Neural cell (in vitro differentiated cells): ENCODE measurements around the gene PHLDA1. TPM values are rescaled to one million over a fixed set of nuclear protein-coding genes. Genes with fewer than 3 reads are reported as not detected.

Experiments
- H2AFZ ChIP-seq: fragments of 200-600, 300-800 bp; sonication (generic), shearing (Covaris generic); 2 replicates; pipeline ENCODE4 v1.6.0; 2014; ENCODE audit warnings: low read depth, mild to moderate bottlenecking, antibody characterized with exemption, low read length, moderate library complexity
- H3F3A ChIP-seq: fragments of 200-600 bp; shearing (Covaris generic); 2 replicates; pipeline ENCODE4 v1.6.1; 2016; ENCODE audit warnings: mild to moderate bottlenecking, moderate library complexity, mixed read lengths, antibody characterized with exemption, low read length; ENCODE audit not compliant: insufficient read depth, poor library complexity, severe bottlenecking
- H3K27ac ChIP-seq: fragments of 200-600, 300-800 bp; sonication (generic), shearing (Covaris generic); 2 replicates; pipeline ENCODE4 v1.5.1; 2014; ENCODE audit warnings: mild to moderate bottlenecking, low read length, moderate library complexity
- H3K27me3 ChIP-seq: fragments of 300-800, 200-600 bp; sonication (generic), shearing (Covaris generic); 2 replicates; pipeline ENCODE4 v1.6.0; 2014; ENCODE audit warnings: mild to moderate bottlenecking, low read depth, low read length, moderate library complexity; ENCODE audit not compliant: insufficient read depth
- H3K36me3 ChIP-seq: fragments of 300-800, 200-600 bp; sonication (generic), shearing (Covaris generic); 2 replicates; pipeline ENCODE4 v1.5.1; 2014; ENCODE audit warnings: mild to moderate bottlenecking, antibody characterized with exemption, low read length, moderate library complexity; ENCODE audit not compliant: insufficient read depth
- H3K4me2 ChIP-seq: fragments of 300-800, 200-600 bp; sonication (generic), shearing (Covaris generic); 2 replicates; pipeline ENCODE4 v1.6.0; 2014; ENCODE audit warnings: mild to moderate bottlenecking, low read length
- H3K4me3 ChIP-seq: fragments of 300-800, 200-600 bp; sonication (generic), shearing (Covaris generic); 2 replicates; pipeline ENCODE4 v1.5.1; 2014; ENCODE audit warnings: mild to moderate bottlenecking, low read length, moderate library complexity
- H3K79me2 ChIP-seq: fragments of 200-600 bp; shearing (Covaris generic); replicated peaks from 2 replicates; pipeline ENCODE4 v1.6.0; 2014; ENCODE audit warnings: mild to moderate bottlenecking, low read length, moderate library complexity; ENCODE audit not compliant: insufficient read depth
- H3K9ac ChIP-seq: fragments of 300-800, 200-600 bp; sonication (generic), shearing (Covaris generic); 2 replicates; pipeline ENCODE4 v1.6.1; 2016; ENCODE audit warnings: mild to moderate bottlenecking, low read length, mixed read lengths
- H3K9me2 ChIP-seq: fragments of 200-600 bp; shearing (Covaris generic); 2 replicates; pipeline ENCODE4 v1.6.1; 2016; ENCODE audit warnings: mild to moderate bottlenecking, low read length, mixed read lengths; ENCODE audit not compliant: insufficient read depth
- H3K9me3 ChIP-seq: fragments of 200-600, 300-800 bp; sonication (generic), shearing (Covaris generic); 2 replicates; pipeline ENCODE4 v1.6.1; 2016; ENCODE audit warnings: mild to moderate bottlenecking, mixed run types, low read length, moderate library complexity, mixed read lengths
- H4K20me1 ChIP-seq: fragments of 200-600 bp; shearing (Covaris generic); 2 replicates; pipeline ENCODE4 v1.6.1; 2016; ENCODE audit warnings: mild to moderate bottlenecking, mixed run types; ENCODE audit not compliant: insufficient read depth
- EP300 ChIP-seq: fragments of 450-650 bp; conservative IDR thresholded peaks from 2 replicates; pipeline ENCODE4 v1.6.1; 2014; ENCODE audit warnings: antibody characterized with exemption, mild to moderate bottlenecking, moderate library complexity; ENCODE audit not compliant: poor library complexity, severe bottlenecking
- EZH2 ChIP-seq: fragments of 200-600, 300-800 bp; shearing (Covaris generic), sonication (generic); IDR thresholded peaks from 2 replicates; pipeline ENCODE4 v1.6.1; 2014; ENCODE audit warnings: antibody characterized with exemption, low read length, borderline replicate concordance, mild to moderate bottlenecking; ENCODE audit not compliant: insufficient read depth, poor library complexity, severe bottlenecking
- MXI1 ChIP-seq: fragments of 450-650 bp; conservative IDR thresholded peaks from 2 replicates; pipeline ENCODE4 v1.6.1; 2014; ENCODE audit warnings: antibody characterized with exemption, mild to moderate bottlenecking; ENCODE audit not compliant: poor library complexity, severe bottlenecking
- POLR2AphosphoS5 ChIP-seq: IDR thresholded peaks from 2 replicates; pipeline ENCODE4 v1.6.1; 2012
- RAD21 ChIP-seq: fragments of 450-650 bp; conservative IDR thresholded peaks from 2 replicates; pipeline ENCODE4 v1.6.1; 2014; ENCODE audit warnings: antibody characterized with exemption, mild to moderate bottlenecking, moderate library complexity
- SMC3 ChIP-seq: fragments of 450-650 bp; conservative IDR thresholded peaks from 2 replicates; pipeline ENCODE4 v1.6.1; 2014; ENCODE audit warnings: antibody characterized with exemption, mild to moderate bottlenecking, moderate library complexity; ENCODE audit not compliant: poor library complexity
- TAF1 ChIP-seq: IDR thresholded peaks from 2 replicates; pipeline ENCODE4 v1.6.1; 2012; ENCODE audit warnings: low read depth
- polyA plus RNA-seq: library from polyadenylated mRNA; depleted of rRNA; stranded (reverse); fragments of >200 nt; gene quantifications from 2 replicates; pipeline ENCODE4 v1.2.3, GENCODE V29; 2014
- TF ChIP-seq, protein P1 (sequence below): IDR thresholded peaks from 2 replicates; pipeline ENCODE4 v1.6.1; 2012; ENCODE audit warnings: borderline replicate concordance
- TF ChIP-seq, protein P2 (sequence below): fragments of 450-650 bp; IDR thresholded peaks from 2 replicates; pipeline ENCODE4 v1.5.1; 2014; ENCODE audit warnings: antibody characterized with exemption, mild to moderate bottlenecking, moderate library complexity; ENCODE audit not compliant: poor library complexity, severe bottlenecking

Gene PHLDA1
- polyA plus RNA-seq, 1 donor from 2014 or later = 8.5 TPM

DNA sequence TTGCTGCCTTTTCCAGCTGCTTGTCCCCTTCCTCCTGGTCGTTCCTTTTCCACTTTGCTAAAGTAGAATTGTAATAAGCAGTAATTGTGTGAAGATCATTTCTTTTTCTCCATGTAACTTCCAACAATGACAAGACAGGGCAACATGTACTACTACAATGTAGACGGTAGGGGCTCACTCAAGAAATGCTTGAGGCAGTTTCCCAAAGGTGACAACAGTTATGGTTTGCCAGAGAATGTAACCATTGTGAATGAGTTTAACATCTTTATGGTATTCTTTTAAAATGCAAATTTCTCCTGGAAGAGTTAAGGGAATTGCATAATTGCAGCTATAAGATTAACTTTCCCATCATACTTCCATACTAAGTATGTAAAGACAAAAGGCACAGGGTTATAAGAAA is 23.8 kb upstream of the PHLDA1 start:
- no peaks in the 10 kb centered on the region for H3F3A ChIP-seq
- H3K27ac ChIP-seq = no peak overlapping the region
- H3K79me2 ChIP-seq = peaks cover 15% of the 10 kb centered on the region
- no peak overlapping the region for H3K4me3 ChIP-seq
- H3K36me3 ChIP-seq = peaks cover 18% of the 10 kb centered on the region
- no peak overlapping the region for H2AFZ ChIP-seq
- no peaks in the 10 kb centered on the region for H3K9me2 ChIP-seq
- H3K4me2 ChIP-seq = no peak overlapping the region
- TF ChIP-seq, protein P1, sequence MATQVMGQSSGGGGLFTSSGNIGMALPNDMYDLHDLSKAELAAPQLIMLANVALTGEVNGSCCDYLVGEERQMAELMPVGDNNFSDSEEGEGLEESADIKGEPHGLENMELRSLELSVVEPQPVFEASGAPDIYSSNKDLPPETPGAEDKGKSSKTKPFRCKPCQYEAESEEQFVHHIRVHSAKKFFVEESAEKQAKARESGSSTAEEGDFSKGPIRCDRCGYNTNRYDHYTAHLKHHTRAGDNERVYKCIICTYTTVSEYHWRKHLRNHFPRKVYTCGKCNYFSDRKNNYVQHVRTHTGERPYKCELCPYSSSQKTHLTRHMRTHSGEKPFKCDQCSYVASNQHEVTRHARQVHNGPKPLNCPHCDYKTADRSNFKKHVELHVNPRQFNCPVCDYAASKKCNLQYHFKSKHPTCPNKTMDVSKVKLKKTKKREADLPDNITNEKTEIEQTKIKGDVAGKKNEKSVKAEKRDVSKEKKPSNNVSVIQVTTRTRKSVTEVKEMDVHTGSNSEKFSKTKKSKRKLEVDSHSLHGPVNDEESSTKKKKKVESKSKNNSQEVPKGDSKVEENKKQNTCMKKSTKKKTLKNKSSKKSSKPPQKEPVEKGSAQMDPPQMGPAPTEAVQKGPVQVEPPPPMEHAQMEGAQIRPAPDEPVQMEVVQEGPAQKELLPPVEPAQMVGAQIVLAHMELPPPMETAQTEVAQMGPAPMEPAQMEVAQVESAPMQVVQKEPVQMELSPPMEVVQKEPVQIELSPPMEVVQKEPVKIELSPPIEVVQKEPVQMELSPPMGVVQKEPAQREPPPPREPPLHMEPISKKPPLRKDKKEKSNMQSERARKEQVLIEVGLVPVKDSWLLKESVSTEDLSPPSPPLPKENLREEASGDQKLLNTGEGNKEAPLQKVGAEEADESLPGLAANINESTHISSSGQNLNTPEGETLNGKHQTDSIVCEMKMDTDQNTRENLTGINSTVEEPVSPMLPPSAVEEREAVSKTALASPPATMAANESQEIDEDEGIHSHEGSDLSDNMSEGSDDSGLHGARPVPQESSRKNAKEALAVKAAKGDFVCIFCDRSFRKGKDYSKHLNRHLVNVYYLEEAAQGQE = no peak
- no peak for TF ChIP-seq MXI1
- TF ChIP-seq, protein P2, sequence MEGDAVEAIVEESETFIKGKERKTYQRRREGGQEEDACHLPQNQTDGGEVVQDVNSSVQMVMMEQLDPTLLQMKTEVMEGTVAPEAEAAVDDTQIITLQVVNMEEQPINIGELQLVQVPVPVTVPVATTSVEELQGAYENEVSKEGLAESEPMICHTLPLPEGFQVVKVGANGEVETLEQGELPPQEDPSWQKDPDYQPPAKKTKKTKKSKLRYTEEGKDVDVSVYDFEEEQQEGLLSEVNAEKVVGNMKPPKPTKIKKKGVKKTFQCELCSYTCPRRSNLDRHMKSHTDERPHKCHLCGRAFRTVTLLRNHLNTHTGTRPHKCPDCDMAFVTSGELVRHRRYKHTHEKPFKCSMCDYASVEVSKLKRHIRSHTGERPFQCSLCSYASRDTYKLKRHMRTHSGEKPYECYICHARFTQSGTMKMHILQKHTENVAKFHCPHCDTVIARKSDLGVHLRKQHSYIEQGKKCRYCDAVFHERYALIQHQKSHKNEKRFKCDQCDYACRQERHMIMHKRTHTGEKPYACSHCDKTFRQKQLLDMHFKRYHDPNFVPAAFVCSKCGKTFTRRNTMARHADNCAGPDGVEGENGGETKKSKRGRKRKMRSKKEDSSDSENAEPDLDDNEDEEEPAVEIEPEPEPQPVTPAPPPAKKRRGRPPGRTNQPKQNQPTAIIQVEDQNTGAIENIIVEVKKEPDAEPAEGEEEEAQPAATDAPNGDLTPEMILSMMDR = no peak
- TF ChIP-seq EZH2 = no peak
- TF ChIP-seq RAD21 = no peak
- TF ChIP-seq TAF1 = no peak
- TF ChIP-seq POLR2AphosphoS5 = no peak
- TF ChIP-seq SMC3 = no peak
- no peak for TF ChIP-seq EP300
- no peak overlapping the region for H3K9ac ChIP-seq
- no peaks in the 10 kb centered on the region for H4K20me1 ChIP-seq
- no peaks in the 10 kb centered on the region for H3K27me3 ChIP-seq
- no peaks in the 10 kb centered on the region for H3K9me3 ChIP-seq

DNA sequence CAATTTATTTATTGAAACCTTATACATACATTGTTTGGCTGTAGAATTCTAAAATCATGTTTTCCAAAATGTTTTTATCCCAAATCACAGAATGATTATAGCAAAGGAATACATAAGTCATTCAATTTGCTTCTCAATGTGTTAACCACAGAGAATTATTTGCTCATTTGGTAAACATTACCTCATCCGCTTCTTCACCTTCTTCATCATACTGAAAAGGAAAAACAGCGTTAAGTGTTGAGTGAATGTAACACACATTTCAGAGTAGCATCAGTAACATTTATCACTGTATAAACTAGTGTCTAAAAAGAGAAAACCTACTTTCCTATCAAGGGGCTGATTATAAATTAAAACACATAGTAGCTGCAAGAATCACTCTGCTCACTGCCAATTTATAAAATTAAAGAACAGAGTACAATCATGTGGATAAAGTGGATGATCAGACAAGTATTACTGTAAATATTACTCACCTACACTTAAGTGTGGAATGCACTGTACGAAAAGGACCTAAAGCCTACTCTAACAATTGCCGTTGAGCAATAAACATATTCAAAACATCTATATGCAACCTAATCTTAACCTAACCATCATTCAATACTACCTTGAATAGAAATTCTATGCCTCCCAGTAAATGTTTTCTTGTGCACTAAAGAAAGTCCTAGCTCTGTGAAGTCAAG is 18.1 kb upstream of the PHLDA1 start:
- Histone ChIP-seq H2AFZ (no peak overlapping the region), H3K9ac (no peak overlapping the region), H3K9me3 (no peaks in the 10 kb centered on the region), H3K4me2 (no peak overlapping the region), H3K36me3 (peaks cover 27% of the 10 kb centered on the region), H3K27me3 (no peaks in the 10 kb centered on the region), H3K27ac (no peak overlapping the region), H3K79me2 (no peaks in the 10 kb centered on the region), H3K9me2 (no peaks in the 10 kb centered on the region), H3K4me3 (no peak overlapping the region), H4K20me1 (no peaks in the 10 kb centered on the region), H3F3A (no peaks in the 10 kb centered on the region)
- TF ChIP-seq, protein P2 = no peak
- TF ChIP-seq, protein P1 = no peak
- TF ChIP-seq EZH2 (no peak), SMC3 (no peak), MXI1 (no peak), RAD21 (no peak), EP300 (no peak), POLR2AphosphoS5 (no peak), TAF1 (no peak)
